KOPT-K1 (cell line): ENCODE data around the gene MDFIC.
"Not testable (repeated sequence)": the region's sequence is repeated elsewhere in the genome, so short reads cannot be mapped to it uniquely, and the experiment has no call there.

Experiments used
- H3K27ac ChIP-seq: fragments of 200-600 bp; sonication (generic); 2 replicates; pipeline ENCODE4 v1.5.1; 2016; ENCODE audit warnings: antibody characterized with exemption, mild to moderate bottlenecking, low read depth, low read length; ENCODE audit not compliant: poor library complexity, severe bottlenecking
- H3K36me3 ChIP-seq: fragments of 200-600 bp; sonication (generic); 2 replicates; pipeline ENCODE4 v1.5.1; 2017; ENCODE audit warnings: antibody characterized with exemption, mild to moderate bottlenecking, low read length, moderate library complexity; ENCODE audit not compliant: insufficient read depth
- H3K9me3 ChIP-seq: fragments of 200-600 bp; sonication (generic); 2 replicates; pipeline ENCODE4 v1.5.1; 2017; ENCODE audit warnings: antibody characterized with exemption, low read length, mild to moderate bottlenecking; ENCODE audit not compliant: insufficient read depth, poor library complexity, severe bottlenecking

Gene MDFIC

GRCh38 chr7:114922026-114922651 lies at the start of gene MDFIC:
TSS of gene MDFIC (plus strand) at chr7:114922094. CDS start at chr7:114923034, 940 bp downstream.
- Histone ChIP-seq H3K9me3 (no peaks in the 10 kb centered on the region), H3K36me3 (no peaks in the 10 kb centered on the region; the same call in 1 of the 2 replicates), H3K27ac (peak within 1 kb of the TSS; percentile 85)

GRCh38 chr7:114874170-114874569 lies 47.7 kb upstream of the MDFIC start:
- H3K9me3 ChIP-seq, result peaks cover 5% of the 10 kb centered on the region
- no peaks in the 10 kb centered on the region for H3K36me3 ChIP-seq
- no peak overlapping the region for H3K27ac ChIP-seq

GRCh38 chr7:114875186-114875585 lies 46.7 kb upstream of the MDFIC start:
- Histone ChIP-seq H3K9me3 (peaks cover 12% of the 10 kb centered on the region), H3K27ac (no peak overlapping the region), H3K36me3 (no peaks in the 10 kb centered on the region)

- H3K36me3 ChIP-seq, result no peaks in the 10 kb centered on the region
- H3K9me3 ChIP-seq, result peaks cover 16% of the 10 kb centered on the region
- no peak overlapping the region for H3K27ac ChIP-seq
These were observed 42.3 kb upstream of the MDFIC start for GRCh38 chr7:114879554-114879953.

GRCh38 chr7:114885836-114886235 lies 36.1 kb upstream of the MDFIC start:
- H3K36me3 ChIP-seq, result no peaks in the 10 kb centered on the region
- no peaks in the 10 kb centered on the region for H3K9me3 ChIP-seq
- no peak overlapping the region for H3K27ac ChIP-seq

GRCh38 chr7:114886241-114886640 lies 35.7 kb upstream of the MDFIC start:
- Histone ChIP-seq H3K9me3 (no peaks in the 10 kb centered on the region), H3K27ac (no peak overlapping the region)

GRCh38 chr7:114889116-114889515 lies 32.8 kb upstream of the MDFIC start:
- H3K36me3 ChIP-seq, H3K27ac ChIP-seq, H3K9me3 ChIP-seq: not testable (repeated sequence)

More at GRCh38 chr7:114886241-114886640, 35.7 kb upstream of the MDFIC start:
- no peaks in the 10 kb centered on the region for H3K36me3 ChIP-seq

GRCh38 chr7:114889646-114890285 lies 32.1 kb upstream of the MDFIC start:
- Histone ChIP-seq H3K27ac (no peak overlapping the region), H3K9me3 (peaks cover 6% of the 10 kb centered on the region), H3K36me3 (no peaks in the 10 kb centered on the region)

GRCh38 chr7:114890561-114890960 lies 31.3 kb upstream of the MDFIC start:
- H3K9me3 ChIP-seq, result peaks cover 6% of the 10 kb centered on the region
- no peak overlapping the region for H3K27ac ChIP-seq
- no peaks in the 10 kb centered on the region for H3K36me3 ChIP-seq

GRCh38 chr7:114900127-114900526 lies 21.8 kb upstream of the MDFIC start:
- Histone ChIP-seq H3K9me3 (peaks cover 3% of the 10 kb centered on the region), H3K27ac (no peak overlapping the region), H3K36me3 (no peaks in the 10 kb centered on the region)

- Histone ChIP-seq H3K36me3 (no peaks in the 10 kb centered on the region), H3K27ac (no peak overlapping the region), H3K9me3 (peaks cover 3% of the 10 kb centered on the region)
These were observed 20.1 kb upstream of the MDFIC start for GRCh38 chr7:114901771-114902170.

GRCh38 chr7:114903131-114903530 lies 18.8 kb upstream of the MDFIC start:
- H3K9me3 ChIP-seq, result peaks cover 3% of the 10 kb centered on the region
- H3K27ac ChIP-seq, result no peak overlapping the region
- no peaks in the 10 kb centered on the region for H3K36me3 ChIP-seq

GRCh38 chr7:114910787-114911186 lies 11.1 kb upstream of the MDFIC start:
- no peak overlapping the region for H3K27ac ChIP-seq
- no peaks in the 10 kb centered on the region for H3K36me3 ChIP-seq
- H3K9me3 ChIP-seq, result no peaks in the 10 kb centered on the region

- H3K36me3 ChIP-seq, result no peaks in the 10 kb centered on the region
- H3K27ac ChIP-seq, result no peak overlapping the region
- no peaks in the 10 kb centered on the region for H3K9me3 ChIP-seq
These were observed 10.5 kb upstream of the MDFIC start for GRCh38 chr7:114911411-114911810.

GRCh38 chr7:114916261-114916892 lies 5.5 kb upstream of the MDFIC start:
- H3K9me3 ChIP-seq, result no peaks in the 10 kb centered on the region
- H3K27ac ChIP-seq, result no peak overlapping the region
- H3K36me3 ChIP-seq, result no peaks in the 10 kb centered on the region
